GM12801 (cell line): ENCODE results near the gene SSH2.

Experiments used
- TF ChIP-seq, protein P1 (sequence below): IDR thresholded peaks from one replicate; pipeline ENCODE4 v1.5.1; 2011; ENCODE audit warnings: control low read depth; ENCODE audit not compliant: insufficient read length; ENCODE audit errors: extremely low read depth

SSH2 gene

DNA sequence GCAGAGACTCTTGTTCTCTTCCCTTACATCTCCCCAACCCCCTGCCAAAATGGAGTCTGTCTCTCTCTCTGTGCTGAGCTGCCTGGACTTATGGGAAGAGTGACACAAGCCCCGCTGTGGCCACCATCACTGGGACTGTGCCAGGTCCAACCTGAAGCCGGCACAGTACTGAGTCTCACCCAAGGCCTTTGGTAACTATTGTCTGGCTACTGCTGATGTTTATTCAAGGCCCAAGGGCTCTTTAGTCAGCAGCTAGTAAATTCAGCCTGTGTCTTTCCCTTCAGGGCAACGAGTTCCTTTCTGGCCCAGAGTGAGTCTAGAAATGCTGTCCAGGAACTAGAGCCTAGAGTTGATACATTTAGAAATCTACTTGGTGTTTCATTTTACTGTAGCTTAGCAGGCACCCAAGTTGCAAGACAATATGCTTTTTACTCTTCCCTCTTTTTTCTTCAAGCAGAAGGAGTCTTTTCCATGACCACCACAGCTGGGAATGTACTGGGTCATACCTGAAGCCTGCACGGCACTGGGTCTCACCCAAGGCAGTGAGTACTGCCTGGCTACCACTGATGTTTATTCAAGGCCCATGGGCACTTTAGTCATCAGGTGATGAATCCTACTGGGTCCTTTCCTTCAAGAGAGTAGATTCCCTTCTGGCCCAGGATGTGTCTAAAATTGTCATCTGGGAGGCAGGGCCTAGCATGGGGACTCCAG lies 29.1 kb upstream of the SSH2 start:
- TF ChIP-seq, protein P1, sequence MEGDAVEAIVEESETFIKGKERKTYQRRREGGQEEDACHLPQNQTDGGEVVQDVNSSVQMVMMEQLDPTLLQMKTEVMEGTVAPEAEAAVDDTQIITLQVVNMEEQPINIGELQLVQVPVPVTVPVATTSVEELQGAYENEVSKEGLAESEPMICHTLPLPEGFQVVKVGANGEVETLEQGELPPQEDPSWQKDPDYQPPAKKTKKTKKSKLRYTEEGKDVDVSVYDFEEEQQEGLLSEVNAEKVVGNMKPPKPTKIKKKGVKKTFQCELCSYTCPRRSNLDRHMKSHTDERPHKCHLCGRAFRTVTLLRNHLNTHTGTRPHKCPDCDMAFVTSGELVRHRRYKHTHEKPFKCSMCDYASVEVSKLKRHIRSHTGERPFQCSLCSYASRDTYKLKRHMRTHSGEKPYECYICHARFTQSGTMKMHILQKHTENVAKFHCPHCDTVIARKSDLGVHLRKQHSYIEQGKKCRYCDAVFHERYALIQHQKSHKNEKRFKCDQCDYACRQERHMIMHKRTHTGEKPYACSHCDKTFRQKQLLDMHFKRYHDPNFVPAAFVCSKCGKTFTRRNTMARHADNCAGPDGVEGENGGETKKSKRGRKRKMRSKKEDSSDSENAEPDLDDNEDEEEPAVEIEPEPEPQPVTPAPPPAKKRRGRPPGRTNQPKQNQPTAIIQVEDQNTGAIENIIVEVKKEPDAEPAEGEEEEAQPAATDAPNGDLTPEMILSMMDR, result no peak

DNA sequence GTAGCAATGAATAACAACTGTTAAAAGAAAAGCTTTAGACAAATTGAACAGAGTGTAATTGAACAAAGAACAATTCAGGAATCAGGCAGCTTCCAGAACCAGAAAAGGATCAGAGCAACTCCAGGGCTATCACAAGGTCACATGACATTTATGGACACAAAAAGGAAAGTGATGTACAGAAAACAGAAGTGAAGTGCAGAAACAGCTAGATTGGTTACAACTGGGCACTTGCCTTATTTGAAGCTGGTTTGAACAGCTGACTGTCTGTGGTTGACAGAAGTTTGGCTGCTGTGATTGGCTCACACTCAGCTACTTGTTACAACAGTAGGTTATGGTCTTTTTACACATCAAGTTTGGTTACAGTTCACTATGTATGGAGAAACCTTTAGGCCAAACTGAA lies 26.2 kb upstream of the SSH2 start:
- TF ChIP-seq, protein P1, result no peak

DNA sequence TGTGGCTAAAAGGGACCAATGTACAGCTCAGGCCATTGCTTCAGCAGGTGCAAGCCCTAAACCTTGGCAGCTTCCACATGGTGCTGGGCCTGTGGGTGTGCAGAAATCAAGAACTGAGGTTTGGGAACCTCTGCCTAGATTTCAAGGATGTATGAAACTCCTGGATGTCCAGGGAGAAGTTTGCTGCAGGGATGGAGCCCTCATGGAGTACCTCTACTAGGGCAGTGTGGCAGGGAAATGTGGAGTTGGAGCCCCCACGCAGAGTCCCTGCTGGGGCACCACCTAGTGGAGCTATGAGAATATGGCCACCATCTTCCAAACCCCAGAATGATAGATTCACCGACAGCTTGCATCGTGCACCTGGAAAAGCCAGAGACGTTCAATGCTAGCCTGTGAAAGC lies 24.4 kb upstream of the SSH2 start:
- TF ChIP-seq, protein P1, result no peak

DNA sequence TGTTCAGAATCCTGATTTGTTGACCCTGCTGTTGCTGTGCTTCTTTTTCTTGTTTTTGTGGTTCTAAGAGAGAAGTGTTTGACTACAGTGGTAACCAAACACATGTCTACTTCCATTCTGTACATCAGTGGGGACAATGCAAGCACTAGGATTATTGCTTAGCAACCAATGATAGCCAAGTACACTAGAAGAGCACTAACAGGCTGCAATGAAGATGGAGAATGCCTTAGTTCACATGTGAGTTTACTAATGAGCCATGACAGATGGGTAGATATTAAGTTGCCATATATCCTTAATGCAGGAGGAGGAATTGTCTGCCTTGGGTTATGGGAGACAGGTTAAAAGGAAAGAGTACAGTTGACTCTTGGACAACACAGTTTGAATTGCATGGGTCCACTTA lies 19.7 kb upstream of the SSH2 start:
- TF ChIP-seq, protein P1, result no peak

DNA sequence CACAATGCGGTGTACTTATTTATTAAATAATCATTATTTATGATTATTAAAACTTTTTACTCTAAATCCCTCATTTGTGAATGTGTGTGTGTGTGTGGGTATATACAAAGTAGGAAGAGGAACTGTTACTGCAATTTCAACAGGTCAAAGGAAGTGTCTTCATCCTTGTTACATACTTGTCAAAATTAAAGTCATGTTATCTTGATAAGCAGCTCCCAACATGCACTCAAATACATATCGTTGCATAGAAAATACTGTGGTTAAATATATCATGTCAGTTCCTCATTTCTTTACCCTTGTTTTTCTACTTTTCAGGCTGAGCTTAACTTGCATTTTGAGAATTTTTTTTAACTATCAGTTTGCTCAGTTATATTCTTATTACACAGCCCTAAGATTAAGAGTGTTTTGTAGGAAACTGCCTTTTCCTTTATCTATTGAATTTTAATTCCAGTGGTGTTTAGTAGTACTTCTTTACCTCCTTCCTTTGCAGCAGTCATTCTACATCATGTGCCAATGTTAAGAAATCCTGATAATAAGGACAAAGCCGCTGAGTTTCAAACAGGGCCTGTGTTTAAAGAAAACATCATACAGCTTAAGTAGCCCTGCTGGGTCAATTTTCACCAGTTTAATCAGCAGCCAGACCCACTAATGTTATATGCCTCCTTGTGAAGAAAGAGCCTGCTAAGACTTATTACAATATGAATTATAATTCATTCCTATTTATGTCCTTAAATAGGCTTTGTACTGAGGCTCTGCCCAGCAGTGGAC lies 18.6 kb upstream of the SSH2 start:
- TF ChIP-seq, protein P1, result no peak

DNA sequence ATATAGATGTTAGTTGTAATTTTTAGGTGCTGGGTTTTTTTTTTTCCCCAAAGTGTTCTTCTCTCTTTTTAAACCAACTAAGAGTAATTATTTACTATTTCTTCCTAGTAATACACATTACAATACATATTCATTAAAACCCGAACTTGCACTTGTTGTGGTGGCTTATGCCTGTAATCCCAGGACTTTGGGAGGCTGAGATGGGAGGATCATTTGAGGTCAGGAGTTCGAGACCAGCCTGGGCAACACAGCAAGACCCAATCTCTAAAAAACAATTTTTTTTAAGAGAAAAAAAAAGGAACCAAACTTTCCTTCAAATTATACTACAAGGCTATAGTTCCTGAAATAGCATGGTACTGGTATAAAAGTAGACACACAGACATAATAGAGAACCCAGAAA lies 15.3 kb upstream of the SSH2 start:
- TF ChIP-seq, protein P1, result no peak

DNA sequence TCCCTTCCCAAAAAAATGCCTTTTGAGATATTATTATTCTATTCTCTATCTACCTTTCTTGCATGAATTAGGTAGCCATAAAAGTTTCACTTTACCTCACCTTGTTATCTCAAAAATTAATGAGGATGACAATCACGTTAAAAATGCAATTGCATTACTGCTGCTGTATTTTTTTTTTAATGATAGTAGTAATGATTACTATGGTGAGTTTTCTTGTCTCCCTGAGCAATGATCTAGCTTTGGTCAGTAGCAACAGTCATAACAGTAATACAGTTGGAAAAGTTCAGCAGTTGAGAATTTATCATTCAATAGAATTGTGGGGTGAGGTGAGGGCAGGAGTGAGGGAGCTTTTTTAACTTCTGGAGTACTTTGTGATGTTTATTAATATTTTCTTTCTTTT lies 11.3 kb upstream of the SSH2 start, which contains the start of gene EFCAB5:
TSS of gene EFCAB5 (plus strand) at position 301 of the 400 bp plus-strand sequence. CDS start 163 bp downstream, outside the sequence.
- TF ChIP-seq, protein P1, result no peak
